MM.1S (cell line): ENCODE data around the gene APOL4.

Experiments used
- DNase-seq: peaks from one replicate; pipeline ENCODE4 v3.0.0-alpha.2; 2015
- H2AFZ ChIP-seq: fragments of 300-600 bp; sonication (generic); 2 replicates; pipeline ENCODE4 v1.6.0; 2016; ENCODE audit warnings: antibody characterized with exemption, low read length
- H3F3A ChIP-seq: fragments of 300-600 bp; sonication (generic); 2 replicates; pipeline ENCODE4 v1.6.1; 2016; ENCODE audit warnings: mild to moderate bottlenecking, antibody characterized with exemption, low read length, moderate library complexity, mixed read lengths; ENCODE audit not compliant: insufficient read depth
- H3K27ac ChIP-seq: fragments of 300-600 bp; sonication (generic); 2 replicates; pipeline ENCODE4 v1.5.1; 2016; ENCODE audit warnings: mild to moderate bottlenecking, low read length
- H3K27me3 ChIP-seq: fragments of 300-600 bp; sonication (generic); replicated peaks from 2 replicates; pipeline ENCODE4 v1.6.0; 2016; ENCODE audit warnings: low read length; ENCODE audit not compliant: insufficient read depth
- H3K36me3 ChIP-seq: fragments of 300-600 bp; sonication (generic); replicated peaks from 2 replicates; pipeline ENCODE4 v1.6.1; 2016; ENCODE audit warnings: mild to moderate bottlenecking, low read length, mixed read lengths; ENCODE audit not compliant: insufficient read depth
- H3K4me1 ChIP-seq: fragments of 300-600 bp; sonication (generic); 2 replicates; pipeline ENCODE4 v1.6.1; 2016; ENCODE audit warnings: low read length, mixed read lengths
- H3K4me2 ChIP-seq: fragments of 300-600 bp; sonication (generic); 2 replicates; pipeline ENCODE4 v1.6.0; 2016; ENCODE audit warnings: low read depth, low read length
- H3K4me3 ChIP-seq: fragments of 300-600 bp; sonication (generic); 2 replicates; pipeline ENCODE4 v1.5.1; 2016; ENCODE audit warnings: low read length, mixed read lengths
- H3K79me2 ChIP-seq: fragments of 300-600 bp; sonication (generic); 2 replicates; pipeline ENCODE4 v1.6.1; 2016; ENCODE audit warnings: mixed run types, low read length, mixed read lengths
- H3K9ac ChIP-seq: fragments of 300-600 bp; sonication (generic); 2 replicates; pipeline ENCODE4 v1.6.1; 2016; ENCODE audit warnings: low read length, mixed read lengths
- H3K9me2 ChIP-seq: fragments of 300-600 bp; sonication (generic); replicated peaks from 2 replicates; pipeline ENCODE4 v1.6.1; 2016; ENCODE audit warnings: mild to moderate bottlenecking, low read length, mixed read lengths; ENCODE audit not compliant: insufficient read depth
- H3K9me3 ChIP-seq: fragments of 300-600 bp; sonication (generic); replicated peaks from 2 replicates; pipeline ENCODE4 v1.6.1; 2016; ENCODE audit warnings: mild to moderate bottlenecking, low read length, mixed read lengths; ENCODE audit not compliant: insufficient read depth
- H4K20me1 ChIP-seq: fragments of 300-600 bp; sonication (generic); 2 replicates; pipeline ENCODE4 v1.6.1; 2016; ENCODE audit warnings: mild to moderate bottlenecking, low read length, moderate library complexity, mixed read lengths; ENCODE audit not compliant: insufficient read depth
- CTCF ChIP-seq: fragments of 300-600 bp; sonication (generic); IDR thresholded peaks from 2 replicates; pipeline ENCODE4 v1.5.1; 2016; ENCODE audit warnings: antibody characterized with exemption, low read length, mixed read lengths
- EZH2 ChIP-seq: fragments of 300-600 bp; sonication (generic); optimal IDR thresholded peaks from 2 replicates; pipeline ENCODE3; 2017; ENCODE audit warnings: low read depth, mild to moderate bottlenecking, antibody characterized with exemption, low read length, mixed read lengths
- EZH2phosphoT487 ChIP-seq: fragments of 300-600 bp; sonication (generic); IDR thresholded peaks from 2 replicates; pipeline ENCODE4 v1.6.1; 2018; ENCODE audit warnings: antibody characterized with exemption, low read length

The APOL4 gene

GRCh38 chr22:36197065-36197440, 4.6 kb downstream of the APOL4 start:
- Histone ChIP-seq H3K4me3 (no peak overlapping the region), H3K4me2 (peak overlapping the region; percentile 45)

DNA sequence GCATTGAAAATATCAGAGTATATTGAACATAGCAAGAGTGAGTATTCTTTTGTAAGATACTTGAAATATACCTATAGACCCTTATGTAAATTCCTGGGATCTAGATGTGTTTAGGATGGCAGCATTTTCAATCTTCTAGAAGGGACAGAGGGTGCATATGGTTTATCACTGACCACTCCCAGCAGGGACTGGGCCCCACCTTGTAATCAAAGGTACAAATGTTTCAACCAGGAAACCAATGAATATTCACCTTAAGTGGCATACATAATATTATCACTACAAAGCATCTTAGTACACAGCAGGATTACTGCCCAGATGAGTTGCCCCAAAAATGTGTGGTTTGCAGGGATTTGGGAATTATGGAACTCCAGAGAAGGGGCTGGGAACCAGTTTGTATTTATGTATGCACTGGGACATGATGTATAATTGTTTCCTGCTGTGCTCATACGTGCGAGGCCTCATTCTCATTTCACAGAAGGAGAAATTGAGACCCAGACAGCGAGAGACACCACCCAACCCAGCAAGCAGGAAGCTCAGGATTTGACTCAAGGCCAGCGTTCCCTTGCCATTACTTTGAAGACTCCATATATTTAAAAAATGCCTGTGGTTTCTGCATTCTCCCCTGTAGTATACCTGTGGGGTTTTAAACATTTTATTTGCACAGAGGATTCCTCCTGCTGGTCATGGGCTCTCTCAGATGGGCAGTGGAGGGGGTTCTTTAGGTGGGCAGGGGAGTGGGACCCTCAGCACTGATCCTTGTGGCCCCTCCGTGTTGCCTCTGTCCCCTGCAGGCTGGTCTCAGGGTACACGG, 5.2 kb downstream of the APOL4 start:
- DNase-seq, result no peak
- Histone ChIP-seq H3K27ac (no peak overlapping the region), H4K20me1 (no peaks in the 10 kb centered on the region)

More at GRCh38 chr22:36197065-36197440, 4.6 kb downstream of the APOL4 start:
- H3K36me3 ChIP-seq, result no peaks in the 10 kb centered on the region
- H3K79me2 ChIP-seq, result no peaks in the 10 kb centered on the region
- DNase-seq, result peak; percentile 69
- peak overlapping the region; percentile 42; the same call in 1 of the 2 replicates for H2AFZ ChIP-seq
- no peak overlapping the region; the same call in 1 of the 2 replicates for H3K9ac ChIP-seq
- no peaks in the 10 kb centered on the region for H3K9me3 ChIP-seq
- H3K27me3 ChIP-seq, result no peaks in the 10 kb centered on the region
- H3K27ac ChIP-seq, result peak overlapping the region; percentile 44; the same call in 1 of the 2 replicates
- no peak for TF ChIP-seq EZH2phosphoT487
- TF ChIP-seq EZH2, result no peak
- TF ChIP-seq CTCF, result no peak
- H3F3A ChIP-seq, result no peaks in the 10 kb centered on the region
- H4K20me1 ChIP-seq, result no peaks in the 10 kb centered on the region
- H3K9me2 ChIP-seq, result no peaks in the 10 kb centered on the region
- peaks cover 14% of the 10 kb centered on the region for H3K4me1 ChIP-seq

GRCh38 chr22:36194971-36195370, 6.6 kb downstream of the APOL4 start:
- Histone ChIP-seq H3K9me3 (no peaks in the 10 kb centered on the region), H3K4me1 (peaks cover 14% of the 10 kb centered on the region), H3K4me3 (no peak overlapping the region), H3K9me2 (no peaks in the 10 kb centered on the region), H3K4me2 (no peak overlapping the region), H3K79me2 (no peaks in the 10 kb centered on the region), H4K20me1 (no peaks in the 10 kb centered on the region), H3K9ac (no peak overlapping the region), H3K27ac (no peak overlapping the region), H2AFZ (no peak overlapping the region), H3K27me3 (no peaks in the 10 kb centered on the region), H3F3A (no peaks in the 10 kb centered on the region), H3K36me3 (no peaks in the 10 kb centered on the region)
- TF ChIP-seq EZH2phosphoT487 (no peak), CTCF (peak; percentile 73)
- DNase-seq, result peak; percentile 54

More for the DNA sequence above, 5.2 kb downstream of the APOL4 start:
- Histone ChIP-seq H3K4me1 (peaks cover 14% of the 10 kb centered on the region), H3K9ac (no peak overlapping the region), H2AFZ (no peak overlapping the region), H3K9me2 (no peaks in the 10 kb centered on the region), H3K36me3 (no peaks in the 10 kb centered on the region), H3K79me2 (no peaks in the 10 kb centered on the region), H3K9me3 (no peaks in the 10 kb centered on the region), H3K4me2 (no peak overlapping the region; the same call in 1 of the 2 replicates), H3K27me3 (no peaks in the 10 kb centered on the region), H3F3A (no peaks in the 10 kb centered on the region), H3K4me3 (no peak overlapping the region)
- no peak for TF ChIP-seq EZH2
- no peak for TF ChIP-seq CTCF
- no peak for TF ChIP-seq EZH2phosphoT487
